ENCODE results near the gene ERGIC1. TPM values are rescaled to one million over a fixed set of nuclear protein-coding genes. Genes with fewer than 3 reads are reported as not detected.

Gene ERGIC1
- total and polyA plus RNA-seq, 2 of the 8 experiments (the other 6 are each of a cell fraction or from before 2014, with no cell fraction given), result 95.3 to 106 TPM

GRCh38 chr5:172791286-172791685, 42.8 kb upstream of the ERGIC1 start (continued):
- TF ChIP-seq USF2 (IDR thresholded peaks at IDR 0.05; ENCODE audit: low read length) (no peak), CBX8 (IDR thresholded peaks at IDR 0.05; ENCODE audit: borderline replicate concordance, low read depth, low read length) (no peak), SP4 (IDR thresholded peaks at IDR 0.05; ENCODE audit: low read length) (no peak), RBBP5 (IDR thresholded peaks at IDR 0.05; ENCODE audit: borderline replicate concordance, low read depth, low read length) (no peak), KDM1A (IDR thresholded peaks at IDR 0.05; ENCODE audit: borderline replicate concordance, low read length) (no peak), CREB1 (IDR thresholded peaks at IDR 0.05) (no peak), SIX5 (IDR thresholded peaks at IDR 0.05; ENCODE audit: low read depth, low read length) (no peak)
